Stimulated activated CD4-positive, alpha-beta T cell treated with anti-CD3 and anti-CD28 coated beads, TNF-alpha, amount 100 ng/mL, for 4 hours (primary cell): Measurements from ENCODE around the gene GSTA3.
"Not testable (repeated sequence)": the region's sequence is repeated elsewhere in the genome, so short reads cannot be mapped to it uniquely, and the experiment has no call there.

ENCODE experiments used
- DNase-seq, 3 experiments: peaks; one replicate each; pipeline ENCODE4 v3.0.0-alpha.2; 2020; ENCODE audit warnings: low read depth in 3 of 3

GSTA3 gene

GRCh38 chr6:52914516-52914915, 5.0 kb upstream of the GSTA3 start:
- DNase-seq = no peak

DNA sequence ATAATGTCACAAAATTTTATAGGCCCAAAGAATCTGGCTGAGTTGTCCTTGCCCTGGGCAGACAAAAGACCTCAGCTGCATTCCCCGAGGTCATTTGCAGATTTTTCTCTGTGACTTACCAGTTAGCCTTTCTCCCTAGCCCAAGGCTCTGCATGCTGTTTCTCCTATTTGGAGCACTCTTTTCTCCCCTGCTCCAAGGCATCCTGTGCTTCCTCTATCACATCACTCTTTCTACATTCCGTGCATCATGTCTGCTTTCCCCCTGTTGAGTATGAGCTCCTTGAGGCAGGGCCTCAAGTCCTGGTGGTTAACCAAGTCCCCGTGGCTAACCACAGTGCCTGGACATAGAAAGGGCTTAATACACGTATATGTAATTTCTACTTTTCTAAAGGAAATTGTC, 593 bp upstream of the GSTA3 start:
- no peak for DNase-seq

DNA sequence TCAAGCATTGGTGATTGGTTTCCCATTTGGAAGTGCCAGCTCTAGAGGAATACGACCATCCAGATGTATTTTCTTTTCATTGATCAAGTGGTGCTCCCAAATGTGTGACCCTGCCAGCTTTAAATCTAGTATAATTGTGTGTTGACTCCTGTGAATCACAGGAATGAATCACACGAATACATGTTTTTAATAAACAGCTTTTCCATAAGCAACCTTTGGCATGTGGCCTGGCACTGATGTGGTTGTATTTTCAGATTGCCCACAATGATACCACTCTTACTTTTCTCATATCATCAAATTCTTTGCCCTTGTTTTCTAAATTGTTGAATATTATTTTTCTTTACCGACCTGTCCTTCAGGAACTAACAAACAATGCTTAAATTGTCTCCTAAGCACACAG, 367 bp downstream of the GSTA3 start:
- DNase-seq = no peak

GRCh38 chr6:52908526-52908925, 972 bp downstream of the GSTA3 start:
- DNase-seq = no peak

DNA sequence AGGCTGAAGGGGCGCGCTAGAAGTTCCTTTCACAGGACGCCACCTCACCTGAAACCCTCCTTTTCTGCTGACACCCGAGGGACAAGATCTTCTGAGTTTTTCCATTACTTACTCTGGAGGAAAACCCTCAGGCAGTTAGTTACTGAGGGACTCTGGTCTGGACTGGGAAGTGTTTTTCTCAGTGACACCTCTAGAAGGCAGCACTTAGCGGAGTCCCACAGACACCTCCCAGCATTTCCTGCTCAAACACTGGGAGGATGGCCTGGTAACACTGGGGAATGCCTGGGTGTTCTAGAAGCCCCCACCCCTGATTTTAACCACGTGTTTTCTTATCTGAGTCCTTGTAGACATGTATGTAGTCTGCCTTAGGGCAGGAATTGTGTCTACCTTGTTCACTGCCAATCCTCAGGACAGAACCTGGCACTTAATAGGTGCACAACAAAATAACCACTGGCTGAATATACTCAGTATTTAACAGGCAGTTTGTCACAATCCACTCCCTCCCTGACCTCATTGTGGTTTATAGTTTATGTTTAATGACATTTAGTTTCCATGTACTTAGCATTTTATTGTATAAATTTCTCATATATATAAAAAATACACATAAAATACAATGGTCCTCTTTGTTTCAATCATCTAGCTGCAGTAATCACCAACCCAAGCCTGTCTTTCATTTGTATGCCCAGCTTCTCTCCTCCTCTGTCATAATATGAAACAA, 4.8 kb downstream of the GSTA3 start:
- DNase-seq = no peak

GRCh38 chr6:52900536-52900935, 9.0 kb downstream of the GSTA3 start:
- no peak for DNase-seq

DNA sequence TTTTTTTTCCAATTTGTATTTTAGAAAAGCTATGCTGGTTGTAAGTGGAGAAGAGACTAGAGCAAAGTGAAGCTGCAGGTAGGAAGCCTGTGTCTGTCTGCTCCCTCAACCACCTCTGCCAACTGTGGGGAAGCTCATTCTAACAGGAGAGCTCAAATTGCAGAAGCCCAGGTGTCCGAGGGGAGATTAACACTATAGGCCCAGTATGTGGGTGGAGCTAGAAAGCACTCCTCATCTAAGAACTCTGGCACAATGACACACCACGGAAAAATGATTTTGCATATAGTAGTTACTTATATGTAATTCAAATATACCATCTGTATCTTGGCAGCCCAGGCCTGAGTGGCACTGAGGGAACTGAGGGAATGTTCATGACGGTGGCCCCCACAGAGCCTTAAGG, 13.7 kb downstream of the GSTA3 start:
- DNase-seq = not testable (repeated sequence)

DNA sequence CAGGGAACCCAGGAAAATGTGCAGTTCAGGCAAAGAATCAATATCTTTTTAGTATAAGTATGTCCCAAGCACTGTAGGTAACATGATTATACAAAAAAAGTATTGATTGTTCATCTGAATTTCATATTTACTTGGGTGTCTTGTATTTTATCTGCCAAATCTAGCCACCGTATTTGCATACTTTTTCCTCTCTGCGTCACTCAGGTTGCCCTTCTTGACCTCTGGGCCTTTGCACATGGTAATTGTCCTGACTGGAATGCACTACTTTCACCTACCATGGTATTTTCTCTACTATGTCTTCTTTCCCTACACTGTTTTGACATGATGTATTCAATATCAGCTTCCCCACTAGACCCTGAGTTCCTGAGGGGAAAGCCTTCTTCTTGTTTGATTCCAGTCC, 15.2 kb downstream of the GSTA3 start:
- DNase-seq = no peak

- DNase-seq = no peak
Measured at GRCh38 chr6:52893803-52894202, 15.7 kb downstream of the GSTA3 start.

DNA sequence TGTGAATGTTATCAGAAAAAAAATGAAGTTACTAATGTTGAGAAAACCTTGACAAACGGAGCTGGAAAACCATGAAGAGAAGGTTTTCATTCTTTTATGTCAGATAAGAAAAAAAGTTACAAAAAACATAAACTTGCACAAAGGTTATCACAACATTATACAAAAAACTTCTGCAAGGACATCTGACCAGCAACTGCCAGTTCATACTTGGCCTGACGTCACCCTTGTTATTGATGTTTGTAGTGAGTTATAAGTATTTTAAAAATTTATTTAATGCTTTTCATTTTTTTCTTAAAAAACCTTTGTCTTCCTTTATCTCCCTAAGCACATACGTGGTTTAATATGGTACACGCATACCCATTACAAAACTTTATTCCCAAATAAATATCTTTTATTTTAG, 16.3 kb downstream of the GSTA3 start:
- DNase-seq = no peak

- no peak for DNase-seq
Measured at GRCh38 chr6:52890018-52890417, 19.5 kb downstream of the GSTA3 start.

GRCh38 chr6:52887910-52888524, 21.5 kb downstream of the GSTA3 start:
- DNase-seq = no peak

- peak; percentile 24 to 47 (median 43) for DNase-seq
Measured at GRCh38 chr6:52881996-52882841, 27.3 kb downstream of the GSTA3 start.

- DNase-seq = no peak
Measured at GRCh38 chr6:52881662-52881995, 27.9 kb downstream of the GSTA3 start.

GRCh38 chr6:52877786-52878185, 31.7 kb downstream of the GSTA3 start:
- DNase-seq = no peak

DNA sequence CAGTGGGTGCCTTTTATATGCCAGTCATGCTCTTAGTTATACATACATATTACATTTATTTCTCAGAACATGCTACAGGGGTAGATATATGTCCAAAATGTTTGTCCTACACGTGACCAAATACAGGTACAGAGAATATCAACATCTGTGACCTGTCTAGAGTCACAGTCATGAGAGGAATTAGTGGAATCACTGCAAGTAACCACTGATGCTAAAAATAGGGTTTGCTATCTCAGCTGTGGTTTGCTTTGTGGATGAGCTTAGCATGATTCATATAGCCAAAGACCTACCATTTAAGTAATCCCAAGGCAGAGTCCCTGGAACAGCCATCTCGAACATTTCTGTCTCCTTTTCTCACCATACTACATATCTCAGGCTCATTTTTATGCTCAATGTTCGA, 32.3 kb downstream of the GSTA3 start:
- no peak for DNase-seq

- DNase-seq = no peak
Measured at GRCh38 chr6:52876056-52876787, 33.3 kb downstream of the GSTA3 start.

GRCh38 chr6:52872031-52872430, 37.5 kb downstream of the GSTA3 start:
- DNase-seq = no peak

- no peak for DNase-seq
Measured at GRCh38 chr6:52871621-52872020, 37.9 kb downstream of the GSTA3 start.

GRCh38 chr6:52870335-52871091, 39.0 kb downstream of the GSTA3 start:
- not testable (repeated sequence) for DNase-seq

- not testable (repeated sequence) for DNase-seq
Measured at GRCh38 chr6:52868899-52869298, 40.6 kb downstream of the GSTA3 start.
